CD1c-positive myeloid dendritic cell (primary cell): ENCODE measurements around the gene TTK.
"Not testable (repeated sequence)": the region's sequence is repeated elsewhere in the genome, so short reads cannot be mapped to it uniquely, and the experiment has no call there.

Source experiments
- DNase-seq: peaks from one replicate; pipeline ENCODE4 v3.0.0-alpha.2; 2016; ENCODE audit errors: extremely low spot score

The TTK gene

DNA sequence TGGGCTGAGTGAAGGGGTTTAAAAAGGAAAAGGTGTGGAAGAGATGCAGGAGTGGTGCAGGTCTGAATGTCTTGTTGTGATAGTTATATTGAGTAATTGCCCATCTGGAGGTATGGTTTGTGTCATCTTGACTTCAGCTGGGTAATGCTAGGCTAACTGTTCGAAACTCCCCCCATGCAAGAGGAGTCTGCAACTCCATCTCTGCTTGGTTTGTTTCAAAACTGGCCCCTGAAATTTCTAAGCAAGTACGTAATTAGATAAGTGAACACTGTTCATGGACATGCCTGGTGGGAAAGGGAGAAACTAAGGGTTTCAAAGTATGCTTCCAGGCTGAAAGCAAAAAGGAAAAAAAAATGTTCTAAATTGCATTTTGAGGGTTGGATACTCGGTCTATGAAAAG, 17.1 kb downstream of the TTK start:
- no peak for DNase-seq

GRCh38 chr6:80022803-80023202, 18.4 kb downstream of the TTK start:
- DNase-seq, result no peak

DNA sequence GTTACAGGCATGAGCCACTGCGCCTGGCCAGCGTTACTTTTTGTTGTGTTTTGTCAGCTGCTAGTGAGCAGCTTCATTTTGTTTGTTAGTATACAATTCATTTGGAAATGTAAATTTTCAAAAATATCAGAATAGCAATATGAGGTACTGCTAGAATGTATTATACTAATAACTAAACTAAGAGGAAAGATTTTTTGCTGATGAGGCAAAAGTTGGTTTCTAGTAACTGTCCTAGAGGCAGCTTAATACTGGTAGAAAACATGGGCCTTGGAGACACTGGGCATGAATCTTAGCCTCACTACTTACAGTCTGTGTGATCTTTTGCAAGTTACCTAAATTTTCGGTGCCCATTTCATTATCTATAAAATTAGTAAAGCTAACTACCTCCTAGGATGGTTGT, 24.1 kb downstream of the TTK start:
- DNase-seq, result no peak

DNA sequence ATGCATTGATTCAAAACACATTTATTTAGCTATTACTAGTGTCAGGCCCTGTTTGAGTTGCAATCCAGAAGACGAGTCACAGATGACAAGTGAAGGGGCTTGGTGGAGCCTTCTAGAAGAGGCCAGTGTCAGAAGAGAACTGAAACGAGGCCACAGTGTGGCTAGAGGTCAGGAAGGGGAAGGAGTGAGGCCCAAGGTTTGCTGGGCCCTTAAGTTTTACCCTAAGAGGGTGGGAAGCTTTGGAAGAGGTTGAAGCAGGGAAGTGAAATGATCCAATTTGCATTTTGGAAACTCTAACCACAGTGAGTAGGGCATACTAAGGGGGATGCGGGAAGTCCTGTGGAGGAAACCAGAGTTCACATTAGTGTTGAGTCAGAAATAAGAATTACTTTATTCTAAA, 25.0 kb downstream of the TTK start:
- peak; percentile 72 for DNase-seq

GRCh38 chr6:80048220-80048619, 43.8 kb downstream of the TTK start:
- not testable (repeated sequence) for DNase-seq

DNA sequence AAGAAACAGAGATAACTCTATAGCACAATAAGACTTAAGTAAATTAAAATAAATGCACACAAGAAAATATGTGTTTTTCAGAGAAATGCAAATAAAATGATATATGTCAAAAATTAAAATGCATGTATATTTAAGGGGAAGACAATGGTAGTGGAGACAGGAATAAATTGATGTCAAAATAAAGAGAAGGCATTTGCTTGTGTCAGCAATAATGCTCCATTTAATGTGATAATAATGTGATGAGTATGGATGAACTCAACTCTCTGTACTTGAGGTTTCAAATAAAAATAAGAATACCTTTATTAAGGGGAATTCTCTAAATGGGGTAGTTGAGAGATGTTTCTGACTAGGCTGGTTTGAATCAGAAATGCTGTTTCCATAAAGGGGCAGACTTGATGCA, 56.3 kb downstream of the TTK start:
- DNase-seq, result no peak

DNA sequence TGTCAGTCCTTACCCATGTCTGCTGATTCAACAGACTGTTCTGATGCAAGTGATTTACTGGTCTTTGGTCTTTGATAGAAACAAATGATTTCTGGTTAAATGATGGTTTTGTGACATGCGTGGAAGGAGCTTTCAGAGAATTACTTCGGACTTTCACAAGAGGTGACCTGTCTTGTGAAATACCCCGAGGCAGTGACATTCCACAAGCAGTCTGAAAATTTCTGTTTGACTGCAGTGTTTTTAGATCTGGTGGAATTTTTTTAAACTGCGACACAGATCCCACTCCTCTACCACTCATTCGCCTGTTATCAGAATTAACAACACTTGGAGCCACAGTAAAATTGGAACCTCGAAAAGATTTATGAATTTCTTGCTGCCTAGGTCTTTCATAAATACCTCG, 63.7 kb downstream of the TTK start:
- DNase-seq, result not testable (repeated sequence)

DNA sequence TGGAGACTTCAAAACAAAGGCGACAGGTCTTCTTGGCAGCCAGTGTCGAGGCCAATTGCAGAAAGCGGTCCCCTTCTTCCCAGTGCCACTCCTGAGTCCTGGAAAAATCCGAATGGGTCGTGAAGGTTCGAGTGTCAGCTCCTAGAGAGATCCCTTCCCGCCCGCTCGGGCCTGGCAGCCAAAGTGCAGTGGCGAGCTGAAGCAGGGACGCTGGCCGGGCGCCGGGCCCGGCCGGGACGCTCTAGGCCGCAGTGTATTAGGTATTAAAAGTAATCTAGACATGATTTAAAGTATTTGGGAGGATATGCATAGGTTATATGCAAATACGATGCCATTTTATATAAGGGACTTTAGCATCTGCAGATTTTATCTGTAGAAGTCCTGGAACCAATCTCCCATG, 66.0 kb downstream of the TTK start:
- not testable (repeated sequence) for DNase-seq

- DNase-seq, result no peak
Observed at GRCh38 chr6:80077067-80077466, 72.6 kb downstream of the TTK start.

DNA sequence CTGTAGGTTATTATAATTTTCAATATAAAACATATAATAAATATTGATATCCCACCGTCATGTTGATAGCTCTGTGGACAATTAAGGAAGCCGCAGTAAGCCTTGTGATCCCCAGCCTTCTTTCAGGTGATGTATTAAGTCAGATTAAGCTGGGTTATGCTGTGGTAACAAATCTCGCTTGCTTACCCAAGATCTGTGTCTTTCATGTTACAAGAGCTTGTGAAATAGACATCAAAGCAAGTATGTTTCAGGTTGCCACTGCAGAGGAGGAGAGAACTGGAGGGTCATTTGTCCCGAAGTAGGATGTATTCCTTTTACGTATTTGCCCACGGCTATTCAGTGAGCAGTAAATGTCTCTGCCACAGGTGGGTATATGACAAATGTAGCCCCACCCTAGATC, 84.2 kb downstream of the TTK start:
- no peak for DNase-seq

DNA sequence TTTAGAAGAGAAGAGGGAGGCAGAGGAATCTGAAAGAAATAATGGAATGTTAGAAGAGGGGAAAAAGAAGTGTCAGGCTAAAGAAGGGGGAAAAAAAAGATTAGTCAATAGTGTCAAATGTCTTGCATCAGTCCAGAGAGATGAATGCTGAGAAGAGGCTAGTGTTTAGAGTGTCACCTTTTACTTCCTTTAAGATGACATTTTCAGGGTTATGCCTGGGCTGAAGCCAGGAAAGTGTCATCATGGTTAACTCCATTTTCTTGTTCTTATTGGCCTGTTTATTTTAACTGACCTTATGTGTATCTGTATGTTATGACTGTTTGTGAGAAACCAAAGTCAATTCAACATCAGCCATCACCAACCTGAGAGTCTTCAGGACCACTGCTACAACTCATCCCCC, 87.1 kb downstream of the TTK start:
- no peak for DNase-seq
